A673 (cell line): ENCODE measurements around the gene KMT2C. TPM values are rescaled to one million over a fixed set of nuclear protein-coding genes. Genes with fewer than 3 reads are reported as not detected.

Experiments
- BruUV-seq: library from RNA; stranded (reverse); fragments of 400-500 nt; replicated peaks from 2 replicates; lab custom pipeline; 2021; lab: Mats Ljungman, UMichigan
- CTCF ChIA-PET: fragments of 300-600 bp; sonication (Branson Sonifier 250); formaldehyde crosslinking; loops from one replicate; lab custom pipeline; 2022; ENCODE audit warnings: antibody characterized with exemption; lab: Charles Lee
- POLR2A ChIA-PET: fragments of 300-600 bp; sonication (Branson Sonifier 250); formaldehyde crosslinking; loops from one replicate; lab custom pipeline; 2022; ENCODE audit warnings: antibody characterized with exemption; ENCODE audit not compliant: low non-redundant PET; lab: Charles Lee
- DNase-seq: peaks from one replicate; pipeline ENCODE4 v3.0.0-alpha.2; 2015; ENCODE audit warnings: low spot score
- H3K27ac ChIP-seq: fragments of 200-600 bp; sonication (generic); 2 replicates; pipeline ENCODE4 v1.5.1; 2016; ENCODE audit warnings: mixed run types, low read depth, mild to moderate bottlenecking, mixed read lengths, antibody characterized with exemption, low read length; ENCODE audit not compliant: poor library complexity, severe bottlenecking
- H3K27me3 ChIP-seq: fragments of 200-600 bp; sonication (generic); replicated peaks from 2 replicates; pipeline ENCODE4 v1.6.1; 2017; ENCODE audit warnings: mixed run types, low read depth, mild to moderate bottlenecking, mixed read lengths, antibody characterized with exemption, low read length; ENCODE audit not compliant: insufficient read depth, poor library complexity
- H3K36me3 ChIP-seq: fragments of 200-600 bp; sonication (generic); 2 replicates; pipeline ENCODE4 v1.6.1; 2016; ENCODE audit warnings: mixed run types, mild to moderate bottlenecking, mixed read lengths, antibody characterized with exemption, low read length; ENCODE audit not compliant: insufficient read depth, poor library complexity, severe bottlenecking
- H3K4me1 ChIP-seq: fragments of 200-600 bp; sonication (generic); 2 replicates; pipeline ENCODE4 v1.6.1; 2017; ENCODE audit warnings: mixed run types, mild to moderate bottlenecking, mixed read lengths, antibody characterized with exemption, low read length; ENCODE audit not compliant: insufficient read depth, poor library complexity, severe bottlenecking
- H3K4me3 ChIP-seq: fragments of 200-600 bp; sonication (generic); 2 replicates; pipeline ENCODE4 v1.5.1; 2016; ENCODE audit warnings: low read depth, mixed run types, mild to moderate bottlenecking, mixed read lengths, low read length; ENCODE audit not compliant: poor library complexity, severe bottlenecking
- H3K9me3 ChIP-seq: fragments of 200-600 bp; sonication (generic); 2 replicates; pipeline ENCODE4 v1.6.1; 2016; ENCODE audit warnings: mixed run types, low read depth, mild to moderate bottlenecking, mixed read lengths, antibody characterized with exemption, low read length; ENCODE audit not compliant: poor library complexity, severe bottlenecking
- EZH2 ChIP-seq: fragments of 200-600 bp; sonication (generic); IDR thresholded peaks from 2 replicates; pipeline ENCODE4 v1.6.1; 2017; ENCODE audit warnings: borderline replicate concordance, low read depth, mild to moderate bottlenecking, mixed read lengths, antibody characterized with exemption, low read length; ENCODE audit not compliant: poor library complexity, severe bottlenecking
- intact Hi-C: fragments of 100-400 bp; cut with micrococcal nuclease; formaldehyde crosslinking; loops from one replicate; pipeline ENCODE4 v1.10.0; 2022; ENCODE audit not compliant: unreplicated experiment
- total RNA-seq: library from RNA; stranded (reverse); gene quantifications from 2 replicates; pipeline ENCODE4 v1.2.3, GENCODE V29; 2021
- TF ChIP-seq, protein P1 (sequence below): fragments of 300-800, 200-600 bp; sonication (generic); conservative IDR thresholded peaks from 2 replicates; pipeline ENCODE4 v1.5.1; 2017; ENCODE audit warnings: low read depth, mild to moderate bottlenecking, antibody characterized with exemption, low read length, moderate library complexity, mixed read lengths

Gene KMT2C
- total RNA-seq, 1 experiment from 2014 or later = 52.9 TPM

DNA sequence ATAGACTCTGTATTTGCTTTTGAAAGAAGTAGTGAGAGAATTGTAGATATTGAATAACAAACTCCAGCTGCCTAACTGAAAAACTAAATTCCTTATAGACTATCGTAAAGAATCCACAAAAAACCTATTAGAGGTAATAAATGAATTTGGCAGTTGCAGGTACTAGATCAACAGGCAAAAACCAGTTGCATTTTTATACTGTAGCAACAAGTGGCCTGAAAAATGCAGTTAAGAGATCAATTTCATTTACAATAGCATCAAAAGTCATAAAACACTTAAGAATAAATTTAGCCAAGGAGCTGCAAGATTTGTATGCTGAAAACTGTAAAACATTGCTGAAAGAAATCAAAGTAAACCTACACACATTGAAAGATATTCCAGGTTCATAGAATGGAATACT is 340.0 kb downstream of the KMT2C start:
- no peak overlapping the region for H3K4me3 ChIP-seq
- POLR2A ChIA-PET = no interaction called here
- BruUV-seq = no TSS peak
- no peaks in the 10 kb centered on the region for H3K4me1 ChIP-seq
- no peaks in the 10 kb centered on the region for H3K27me3 ChIP-seq
- no peaks in the 10 kb centered on the region for H3K9me3 ChIP-seq
- no peaks in the 10 kb centered on the region for H3K36me3 ChIP-seq
- no peak overlapping the region for H3K27ac ChIP-seq
- TF ChIP-seq EZH2 = no peak
- TF ChIP-seq, protein P1, sequence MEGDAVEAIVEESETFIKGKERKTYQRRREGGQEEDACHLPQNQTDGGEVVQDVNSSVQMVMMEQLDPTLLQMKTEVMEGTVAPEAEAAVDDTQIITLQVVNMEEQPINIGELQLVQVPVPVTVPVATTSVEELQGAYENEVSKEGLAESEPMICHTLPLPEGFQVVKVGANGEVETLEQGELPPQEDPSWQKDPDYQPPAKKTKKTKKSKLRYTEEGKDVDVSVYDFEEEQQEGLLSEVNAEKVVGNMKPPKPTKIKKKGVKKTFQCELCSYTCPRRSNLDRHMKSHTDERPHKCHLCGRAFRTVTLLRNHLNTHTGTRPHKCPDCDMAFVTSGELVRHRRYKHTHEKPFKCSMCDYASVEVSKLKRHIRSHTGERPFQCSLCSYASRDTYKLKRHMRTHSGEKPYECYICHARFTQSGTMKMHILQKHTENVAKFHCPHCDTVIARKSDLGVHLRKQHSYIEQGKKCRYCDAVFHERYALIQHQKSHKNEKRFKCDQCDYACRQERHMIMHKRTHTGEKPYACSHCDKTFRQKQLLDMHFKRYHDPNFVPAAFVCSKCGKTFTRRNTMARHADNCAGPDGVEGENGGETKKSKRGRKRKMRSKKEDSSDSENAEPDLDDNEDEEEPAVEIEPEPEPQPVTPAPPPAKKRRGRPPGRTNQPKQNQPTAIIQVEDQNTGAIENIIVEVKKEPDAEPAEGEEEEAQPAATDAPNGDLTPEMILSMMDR = no peak
- no peak for DNase-seq
- CTCF ChIA-PET = no interaction called here
- intact Hi-C loops = no loop called here

DNA sequence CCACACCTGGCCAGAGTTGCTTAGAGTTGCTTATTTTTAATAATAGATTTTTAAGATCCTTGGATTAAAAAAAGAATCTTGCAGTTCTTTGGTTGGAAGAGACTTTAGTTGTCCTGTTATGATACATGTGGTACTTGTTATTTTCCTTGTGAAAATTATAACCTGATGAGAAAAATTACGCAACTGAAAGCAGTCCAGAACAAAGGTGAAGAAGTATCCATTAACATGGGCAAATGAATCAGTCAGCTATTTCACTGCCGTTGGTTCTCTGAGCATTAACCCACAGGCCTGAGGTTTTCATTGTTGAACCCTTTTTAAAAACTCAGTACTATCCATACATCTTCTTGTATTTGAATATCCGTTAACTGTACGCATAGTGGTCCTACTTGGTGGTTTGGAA is 342.1 kb downstream of the KMT2C start:
- no TSS peak for BruUV-seq

DNA sequence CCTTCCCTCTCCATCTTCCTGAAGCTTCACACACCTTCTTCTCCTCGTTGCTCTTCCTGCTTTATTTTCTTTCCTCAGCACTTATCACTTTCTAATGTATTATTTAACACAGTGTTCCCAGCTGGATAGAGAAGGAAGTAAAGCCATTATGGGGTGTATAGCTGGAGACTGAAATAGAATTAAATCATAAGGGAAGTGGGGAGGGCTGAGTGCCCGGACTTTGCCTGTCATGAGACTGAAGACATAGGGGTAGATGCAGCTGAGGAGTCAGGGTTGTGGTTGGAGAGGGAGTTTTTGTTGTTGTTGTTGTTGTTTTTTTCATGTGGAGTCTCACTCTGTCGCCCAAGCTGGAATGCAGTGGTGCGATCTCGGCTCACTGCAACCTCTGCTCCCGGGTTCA is 345.1 kb downstream of the KMT2C start:
- no TSS peak for BruUV-seq
- DNase-seq = no peak
- intact Hi-C loops = no loop called here
- ChIA-PET CTCF (no interaction called here), POLR2A (no interaction called here)
- Histone ChIP-seq H3K36me3 (no peaks in the 10 kb centered on the region), H3K4me1 (no peaks in the 10 kb centered on the region), H3K27me3 (no peaks in the 10 kb centered on the region), H3K9me3 (peaks cover 21% of the 10 kb centered on the region), H3K27ac (no peak overlapping the region), H3K4me3 (no peak overlapping the region)
- TF ChIP-seq EZH2 = no peak
- TF ChIP-seq, protein P1 = no peak

More for the DNA sequence above, 342.1 kb downstream of the KMT2C start:
- CTCF ChIA-PET = interaction anchor here (0.6 kb wide), 1 partner anchor 23 kb away, joined by 3 read pairs; no protein-coding TSS in a partner anchor
- Histone ChIP-seq H3K27ac (no peak overlapping the region), H3K9me3 (peaks cover 11% of the 10 kb centered on the region), H3K27me3 (no peaks in the 10 kb centered on the region), H3K4me3 (no peak overlapping the region), H3K36me3 (no peaks in the 10 kb centered on the region), H3K4me1 (no peaks in the 10 kb centered on the region)
- POLR2A ChIA-PET = no interaction called here
- intact Hi-C loops = no loop called here
- no peak for DNase-seq
- TF ChIP-seq EZH2 = no peak
- TF ChIP-seq, protein P1 = no peak
